ACC112 (cell line): ENCODE measurements around the gene MMP20.
A peak's percentile ranks its signal among the peaks of the same experiment; 100 is the strongest.

Experiments
- H2AFZ ChIP-seq: fragments of 200-600 bp; sonication (generic); one replicate; pipeline ENCODE4 v1.6.0; 2017; ENCODE audit warnings: antibody characterized with exemption, low read length; ENCODE audit not compliant: unreplicated experiment
- H3K27ac ChIP-seq: fragments of 200-600 bp; sonication (generic); 2 replicates; pipeline ENCODE4 v1.5.1; 2014; ENCODE audit warnings: low read depth, mild to moderate bottlenecking, antibody characterized with exemption, low read length, moderate library complexity
- H3K27me3 ChIP-seq: fragments of 200-600 bp; sonication (generic); 2 replicates; pipeline ENCODE4 v1.6.1; 2014; ENCODE audit warnings: mild to moderate bottlenecking, antibody characterized with exemption, low read length, moderate library complexity, mixed read lengths; ENCODE audit not compliant: insufficient read depth
- H3K36me3 ChIP-seq: fragments of 200-600 bp; sonication (generic); 2 replicates; pipeline ENCODE4 v1.6.1; 2016; ENCODE audit warnings: mild to moderate bottlenecking, antibody characterized with exemption, low read length, moderate library complexity, mixed read lengths; ENCODE audit not compliant: insufficient read depth
- H3K4me1 ChIP-seq: fragments of 200-600 bp; sonication (generic); one replicate; pipeline ENCODE4 v1.6.1; 2016; ENCODE audit warnings: low read length, mixed read lengths; ENCODE audit not compliant: insufficient read depth, unreplicated experiment, control insufficient read depth
- H3K4me3 ChIP-seq: fragments of 200-600 bp; sonication (generic); 2 replicates; pipeline ENCODE4 v1.5.1; 2014; ENCODE audit warnings: mild to moderate bottlenecking, low read depth, low read length
- H3K79me2 ChIP-seq: fragments of 200-600 bp; sonication (generic); one replicate; pipeline ENCODE4 v1.6.0; 2016; ENCODE audit warnings: low read length; ENCODE audit not compliant: control insufficient read depth, unreplicated experiment, insufficient read depth

MMP20 gene

DNA sequence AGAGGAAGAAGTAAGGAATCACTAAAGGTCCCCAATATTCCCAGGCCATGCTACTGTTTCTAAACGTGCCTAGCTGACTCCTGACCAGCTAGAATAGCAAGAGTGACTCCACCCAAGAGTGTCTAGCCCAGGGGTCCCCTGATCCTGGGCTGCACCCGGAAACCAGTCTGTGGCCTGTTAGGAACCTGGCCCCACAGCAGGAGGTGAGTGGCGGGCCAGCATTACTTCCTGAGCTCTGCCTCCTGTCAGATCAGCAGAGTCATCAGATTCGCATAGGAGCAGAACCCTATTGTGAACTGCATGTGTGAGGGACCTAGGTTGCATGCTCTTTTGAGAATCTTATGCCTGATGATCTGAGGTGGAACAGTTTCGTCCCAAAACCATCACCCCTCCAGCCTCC lies 2.0 kb downstream of the MMP20 start:
- Histone ChIP-seq H2AFZ (no peak overlapping the region), H3K4me3 (no peak overlapping the region), H3K36me3 (no peaks in the 10 kb centered on the region), H3K27me3 (no peaks in the 10 kb centered on the region), H3K4me1 (peaks cover 13% of the 10 kb centered on the region), H3K27ac (no peak overlapping the region), H3K79me2 (no peaks in the 10 kb centered on the region)

DNA sequence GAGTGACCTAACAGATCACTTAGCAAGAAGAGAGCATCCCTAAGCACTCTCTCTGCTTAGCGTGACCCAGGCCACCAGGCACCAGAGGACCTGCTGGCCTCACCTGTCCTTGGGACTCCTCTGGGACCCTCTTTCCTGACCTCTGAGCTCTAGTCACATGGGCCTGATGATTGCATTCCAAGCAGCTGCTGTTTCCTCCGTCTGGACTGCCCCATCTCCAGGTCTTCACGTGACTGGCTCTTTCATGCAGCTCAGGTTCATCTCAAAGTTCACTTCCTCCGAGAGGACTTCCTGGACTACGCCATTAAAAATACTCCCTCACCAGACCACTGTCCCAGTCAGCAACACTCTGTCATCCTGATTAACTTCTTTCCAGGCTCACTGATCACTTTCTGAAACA lies 2.9 kb downstream of the MMP20 start:
- Histone ChIP-seq H3K27me3 (no peaks in the 10 kb centered on the region), H3K4me1 (peaks cover 13% of the 10 kb centered on the region), H3K79me2 (no peaks in the 10 kb centered on the region), H3K27ac (no peak overlapping the region), H3K36me3 (no peaks in the 10 kb centered on the region), H3K4me3 (no peak overlapping the region), H2AFZ (no peak overlapping the region)

DNA sequence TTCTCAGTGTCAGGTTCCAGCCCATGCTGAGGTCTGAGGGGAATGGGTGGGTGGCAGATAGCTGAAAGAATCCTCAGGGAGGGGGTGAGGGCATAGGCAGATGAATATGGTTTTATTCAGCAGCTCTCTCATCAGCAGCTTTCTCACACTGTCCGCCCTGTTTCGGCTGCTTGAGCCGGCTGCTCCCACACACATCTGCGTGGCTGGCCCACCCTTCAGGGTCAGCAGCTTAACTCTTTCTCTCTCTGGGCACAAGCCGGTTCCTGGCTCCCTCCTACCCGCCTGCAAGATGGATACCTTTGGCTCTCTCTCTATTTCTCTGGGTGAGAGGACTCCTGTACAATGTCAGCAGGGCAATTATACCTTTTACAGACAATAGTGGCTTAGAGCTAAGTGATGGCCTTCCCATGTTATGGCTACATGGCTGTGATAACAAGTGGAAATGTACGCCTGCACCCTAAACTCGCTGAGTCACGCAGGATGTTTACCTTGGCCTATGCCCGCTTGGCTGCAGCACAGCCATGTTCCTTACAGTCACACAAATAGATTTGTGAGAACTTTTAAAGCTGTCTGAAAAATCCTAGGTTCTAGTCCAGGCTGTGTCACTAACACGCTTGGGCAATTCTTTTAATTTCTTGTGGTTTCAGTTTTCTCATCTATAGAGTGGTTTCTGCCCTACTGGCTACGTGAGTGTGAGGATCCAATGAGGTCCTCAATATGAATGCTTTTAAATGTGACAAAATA lies 4.1 kb downstream of the MMP20 start:
- Histone ChIP-seq H3K79me2 (no peaks in the 10 kb centered on the region), H3K27me3 (no peaks in the 10 kb centered on the region), H3K4me3 (no peak overlapping the region), H3K27ac (peak overlapping the region; percentile 35; the same call in 1 of the 2 replicates), H3K4me1 (peaks cover 13% of the 10 kb centered on the region), H3K36me3 (no peaks in the 10 kb centered on the region), H2AFZ (peak overlapping the region; percentile 94)

DNA sequence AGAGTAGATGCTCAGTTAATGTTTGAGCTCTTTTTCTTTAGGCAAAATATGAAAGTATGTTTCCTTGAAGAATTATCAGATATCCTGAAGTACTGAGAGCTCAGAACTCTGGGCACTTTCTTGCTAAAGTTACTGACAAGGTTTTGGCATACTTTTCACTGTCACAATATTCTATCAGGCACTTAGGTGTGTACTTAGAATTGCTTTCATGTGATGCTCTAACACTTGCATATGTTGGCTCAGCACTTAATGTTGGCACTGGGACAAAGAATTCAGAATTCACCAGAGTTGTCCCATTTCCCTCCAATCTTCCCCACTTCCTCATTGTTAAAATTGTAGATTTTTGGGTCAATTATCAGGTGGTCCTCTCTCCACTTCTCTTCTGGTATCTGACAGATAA lies 5.0 kb downstream of the MMP20 start:
- Histone ChIP-seq H3K36me3 (no peaks in the 10 kb centered on the region), H3K4me1 (peaks cover 13% of the 10 kb centered on the region), H3K27ac (no peak overlapping the region), H3K79me2 (no peaks in the 10 kb centered on the region), H2AFZ (no peak overlapping the region), H3K4me3 (no peak overlapping the region), H3K27me3 (no peaks in the 10 kb centered on the region)

DNA sequence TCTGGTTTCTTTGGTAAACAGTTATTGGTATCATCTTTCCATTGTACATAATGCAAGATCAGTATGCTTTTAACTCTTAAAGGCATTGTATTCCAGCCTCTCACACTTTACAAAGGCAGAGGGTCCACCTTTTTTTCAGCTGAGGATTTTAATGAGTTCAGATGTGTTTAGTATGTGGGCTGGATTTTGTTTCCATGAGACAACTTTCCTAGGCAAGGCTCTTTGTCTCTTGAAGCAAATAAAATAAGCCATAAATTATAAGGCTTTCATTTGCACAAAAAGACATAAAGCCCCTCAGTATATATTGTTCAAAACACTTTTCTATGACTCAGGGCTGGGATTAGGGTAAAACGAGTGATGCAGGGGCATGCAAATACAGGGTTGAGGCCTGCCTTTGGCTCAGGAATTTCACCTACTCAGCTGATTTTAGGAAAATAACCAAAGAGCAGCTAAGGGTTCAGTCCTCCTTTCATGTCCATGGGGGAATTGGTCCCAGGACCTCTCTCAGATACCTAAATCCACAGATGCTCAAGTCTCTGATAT lies 7.6 kb downstream of the MMP20 start:
- no peaks in the 10 kb centered on the region for H3K27me3 ChIP-seq
- H3K27ac ChIP-seq, result no peak overlapping the region
- H3K36me3 ChIP-seq, result no peaks in the 10 kb centered on the region
- H2AFZ ChIP-seq, result no peak overlapping the region
- no peaks in the 10 kb centered on the region for H3K79me2 ChIP-seq
- no peak overlapping the region for H3K4me3 ChIP-seq
- peaks cover 13% of the 10 kb centered on the region for H3K4me1 ChIP-seq

DNA sequence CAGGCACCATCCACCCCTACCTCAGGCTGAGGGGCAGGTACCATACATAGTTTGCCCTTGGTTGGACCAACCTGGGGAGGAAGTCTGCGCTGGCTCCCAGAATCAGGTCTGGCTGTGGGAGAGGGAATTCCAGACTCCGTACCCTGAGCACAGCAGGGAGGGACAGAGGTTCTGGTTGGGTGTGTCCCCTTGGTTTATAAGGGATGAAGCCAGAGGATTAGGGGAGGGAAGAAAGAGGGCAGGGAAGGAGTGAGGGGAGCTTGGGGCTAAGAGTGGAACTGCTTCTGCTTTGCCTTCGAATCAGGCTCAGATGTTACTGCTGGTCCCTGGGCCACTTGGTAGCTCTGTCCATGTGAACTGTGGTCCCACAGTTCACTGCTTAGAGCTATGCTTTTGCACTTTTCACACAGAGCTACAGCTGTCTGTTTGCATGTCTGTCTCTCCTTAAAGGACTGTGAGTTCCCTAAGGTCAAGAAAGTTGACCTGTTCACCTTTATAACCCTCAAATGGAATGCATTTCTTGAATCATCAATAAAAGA lies 9.2 kb downstream of the MMP20 start:
- no peak overlapping the region for H3K4me3 ChIP-seq
- H2AFZ ChIP-seq, result no peak overlapping the region
- no peaks in the 10 kb centered on the region for H3K36me3 ChIP-seq
- no peaks in the 10 kb centered on the region for H3K27me3 ChIP-seq
- no peak overlapping the region for H3K27ac ChIP-seq
- H3K4me1 ChIP-seq, result peaks cover 6% of the 10 kb centered on the region
- H3K79me2 ChIP-seq, result no peaks in the 10 kb centered on the region

DNA sequence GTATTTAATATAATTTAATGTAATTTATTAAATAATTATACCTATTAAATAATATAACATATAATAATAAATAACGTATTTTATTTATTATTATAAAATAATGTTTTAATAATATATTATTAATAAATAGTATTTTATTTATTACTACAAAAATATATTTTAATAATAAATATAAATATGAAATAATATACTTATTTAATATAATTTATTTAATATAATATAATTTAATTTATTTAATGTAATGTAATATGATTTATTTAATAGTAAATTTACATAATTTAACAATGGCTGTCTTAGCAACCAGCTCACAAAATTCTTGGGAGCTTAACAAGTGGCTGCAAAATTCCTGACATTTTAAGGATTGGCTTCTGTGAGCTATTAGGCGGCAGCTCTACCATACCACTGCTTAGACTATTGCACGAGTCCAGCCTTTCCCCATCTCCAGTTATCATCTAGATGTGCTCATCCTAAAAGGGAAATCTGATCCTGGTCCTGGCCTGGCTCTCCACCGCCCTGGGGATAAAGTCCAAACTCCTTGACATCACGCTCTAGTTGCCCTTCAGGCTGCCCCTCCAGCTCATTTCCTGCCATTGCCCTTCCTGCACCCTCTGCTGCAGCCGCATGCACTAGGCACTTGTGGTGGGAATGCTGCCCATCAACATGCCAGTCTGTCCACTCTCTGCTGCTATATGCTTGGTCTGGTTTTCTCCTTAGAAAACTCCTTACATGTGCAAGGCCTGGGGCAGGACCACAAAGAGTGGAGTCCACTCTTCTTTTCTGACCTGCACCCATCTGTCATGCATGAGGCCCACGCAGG lies 9.8 kb downstream of the MMP20 start:
- Histone ChIP-seq H2AFZ (no peak overlapping the region), H3K4me1 (no peaks in the 10 kb centered on the region), H3K36me3 (no peaks in the 10 kb centered on the region), H3K27me3 (no peaks in the 10 kb centered on the region), H3K27ac (no peak overlapping the region), H3K79me2 (no peaks in the 10 kb centered on the region), H3K4me3 (no peak overlapping the region)

DNA sequence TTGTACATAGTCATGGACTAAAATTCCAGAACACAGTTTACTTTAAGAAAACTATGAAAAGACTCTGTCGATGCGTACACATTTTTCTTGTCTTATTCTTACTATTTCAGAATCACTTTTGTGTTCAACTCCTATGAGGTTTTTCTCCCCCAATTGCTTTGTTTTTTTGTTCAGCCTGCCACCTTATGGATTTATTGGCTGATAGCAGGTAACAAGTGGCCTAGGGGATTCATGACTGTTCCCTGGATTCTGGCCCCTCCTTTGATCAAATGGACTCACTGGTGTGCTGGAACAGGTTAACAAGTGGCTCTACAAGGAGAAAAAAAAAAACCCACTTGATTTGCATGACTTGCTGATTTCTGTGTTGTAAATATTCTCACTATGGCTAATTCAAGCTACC lies 10.6 kb downstream of the MMP20 start:
- Histone ChIP-seq H3K27ac (no peak overlapping the region), H3K36me3 (no peaks in the 10 kb centered on the region), H2AFZ (no peak overlapping the region), H3K79me2 (no peaks in the 10 kb centered on the region), H3K4me3 (no peak overlapping the region), H3K4me1 (no peaks in the 10 kb centered on the region), H3K27me3 (no peaks in the 10 kb centered on the region)

DNA sequence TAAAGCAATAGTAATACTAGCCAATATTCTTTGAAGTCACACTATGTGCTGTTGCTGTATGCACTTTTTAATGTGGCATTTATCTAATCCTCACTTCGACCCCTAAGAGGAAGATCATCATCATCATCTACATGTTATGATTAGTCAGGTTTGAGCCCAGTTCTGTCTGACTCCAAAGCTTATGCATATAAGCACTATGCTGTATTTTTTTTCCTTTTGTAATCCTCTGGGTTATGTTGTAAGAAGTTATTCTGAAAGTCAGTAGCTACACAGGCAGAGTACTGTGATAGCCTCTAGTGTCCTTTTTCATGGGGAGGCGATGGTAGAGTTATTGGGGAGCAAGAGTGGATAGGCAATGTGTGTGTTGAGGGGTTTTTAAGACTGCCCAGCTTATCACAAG lies 11.1 kb downstream of the MMP20 start:
- Histone ChIP-seq H2AFZ (no peak overlapping the region), H3K4me1 (no peaks in the 10 kb centered on the region), H3K27ac (no peak overlapping the region), H3K36me3 (no peaks in the 10 kb centered on the region), H3K27me3 (no peaks in the 10 kb centered on the region), H3K4me3 (no peak overlapping the region), H3K79me2 (no peaks in the 10 kb centered on the region)

DNA sequence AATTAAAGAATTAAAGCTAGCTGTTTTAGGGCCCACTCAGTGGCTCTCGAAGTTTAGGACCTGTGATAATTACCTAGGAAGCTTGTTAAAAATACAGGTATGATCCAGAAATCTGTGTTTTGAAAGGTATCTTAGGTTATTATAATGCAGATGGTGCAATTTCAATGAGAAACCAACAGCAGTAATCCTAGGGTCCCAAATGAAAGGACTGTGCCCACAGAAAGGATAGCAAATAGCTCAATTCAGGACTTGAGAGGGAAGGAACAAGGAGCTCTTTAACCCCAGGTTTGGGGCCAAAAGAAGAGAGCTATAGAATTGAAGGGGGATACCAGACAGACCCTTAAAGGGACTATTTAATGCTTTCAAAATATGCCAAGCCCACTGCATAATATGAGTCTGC lies 11.7 kb downstream of the MMP20 start:
- peak overlapping the region; percentile 1 for H2AFZ ChIP-seq
- H3K4me1 ChIP-seq, result no peaks in the 10 kb centered on the region
- H3K27ac ChIP-seq, result no peak overlapping the region
- no peaks in the 10 kb centered on the region for H3K27me3 ChIP-seq
- no peaks in the 10 kb centered on the region for H3K36me3 ChIP-seq
- H3K79me2 ChIP-seq, result no peaks in the 10 kb centered on the region
- H3K4me3 ChIP-seq, result no peak overlapping the region
